ENCODE measurements around the gene TRIM14. TPM values are rescaled to one million over a fixed set of nuclear protein-coding genes. Genes with fewer than 3 reads are reported as not detected.

The TRIM14 gene
- total and polyA plus RNA-seq, 2 of the 13 experiments (the other 11 are each of a cell fraction or from before 2014, with no cell fraction given), result 9.2 to 13.0 TPM

- TF ChIP-seq DBP (CRISPR knock-in tag; IDR thresholded peaks at IDR 0.05; ENCODE audit: not compliant biosample characterization) (no peak), SETDB1 (CRISPR knock-in tag; IDR thresholded peaks at IDR 0.05; ENCODE audit: borderline replicate concordance) (no peak), POLR2G (IDR thresholded peaks at IDR 0.05; ENCODE audit: low read depth, low read length) (peak; percentile 48), ZNF362 (CRISPR knock-in tag; IDR thresholded peaks at IDR 0.05; ENCODE audit: borderline replicate concordance) (no peak), TCF12 (IDR thresholded peaks at IDR 0.05) (no peak), TCF12 (CRISPR knock-in tag; IDR thresholded peaks at IDR 0.05) (no peak), ZNF781 (CRISPR knock-in tag; IDR thresholded peaks at IDR 0.05; ENCODE audit: borderline replicate concordance, not compliant biosample characterization) (no peak), ZBTB21 (CRISPR knock-in tag; IDR thresholded peaks at IDR 0.05) (no peak), ZNF430 (CRISPR knock-in tag; IDR thresholded peaks at IDR 0.05) (peak; percentile 66; the same call in 1 of the 2 replicates), ZSCAN25 (CRISPR knock-in tag; IDR thresholded peaks at IDR 0.05) (peak; percentile 65), ZNF616 (CRISPR knock-in tag; IDR thresholded peaks at IDR 0.05; ENCODE audit: low read depth) (no peak), ZNF343 (CRISPR knock-in tag; IDR thresholded peaks at IDR 0.05) (no peak), KLF6 (CRISPR knock-in tag; IDR thresholded peaks at IDR 0.05) (peak; percentile 79; the same call in 1 of the 2 replicates), ZKSCAN1 (IDR thresholded peaks at IDR 0.05; ENCODE audit: low read length) (no peak)
- TF ChIP-seq, protein P1, sequence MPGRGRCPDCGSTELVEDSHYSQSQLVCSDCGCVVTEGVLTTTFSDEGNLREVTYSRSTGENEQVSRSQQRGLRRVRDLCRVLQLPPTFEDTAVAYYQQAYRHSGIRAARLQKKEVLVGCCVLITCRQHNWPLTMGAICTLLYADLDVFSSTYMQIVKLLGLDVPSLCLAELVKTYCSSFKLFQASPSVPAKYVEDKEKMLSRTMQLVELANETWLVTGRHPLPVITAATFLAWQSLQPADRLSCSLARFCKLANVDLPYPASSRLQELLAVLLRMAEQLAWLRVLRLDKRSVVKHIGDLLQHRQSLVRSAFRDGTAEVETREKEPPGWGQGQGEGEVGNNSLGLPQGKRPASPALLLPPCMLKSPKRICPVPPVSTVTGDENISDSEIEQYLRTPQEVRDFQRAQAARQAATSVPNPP (CRISPR knock-in tag; IDR thresholded peaks at IDR 0.05), result peak; percentile 86; the same call in 1 of the 2 replicates
- TF ChIP-seq, protein P2, sequence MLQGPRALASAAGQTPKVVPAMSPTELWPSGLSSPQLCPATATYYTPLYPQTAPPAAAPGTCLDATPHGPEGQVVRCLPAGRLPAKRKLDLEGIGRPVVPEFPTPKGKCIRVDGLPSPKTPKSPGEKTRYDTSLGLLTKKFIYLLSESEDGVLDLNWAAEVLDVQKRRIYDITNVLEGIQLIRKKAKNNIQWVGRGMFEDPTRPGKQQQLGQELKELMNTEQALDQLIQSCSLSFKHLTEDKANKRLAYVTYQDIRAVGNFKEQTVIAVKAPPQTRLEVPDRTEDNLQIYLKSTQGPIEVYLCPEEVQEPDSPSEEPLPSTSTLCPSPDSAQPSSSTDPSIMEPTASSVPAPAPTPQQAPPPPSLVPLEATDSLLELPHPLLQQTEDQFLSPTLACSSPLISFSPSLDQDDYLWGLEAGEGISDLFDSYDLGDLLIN (CRISPR knock-in tag; IDR thresholded peaks at IDR 0.05; ENCODE audit: borderline replicate concordance), result 0 out of 2 replicates have a peak, but pooled peaks have one; percentile 22
- TF ChIP-seq, protein P3, sequence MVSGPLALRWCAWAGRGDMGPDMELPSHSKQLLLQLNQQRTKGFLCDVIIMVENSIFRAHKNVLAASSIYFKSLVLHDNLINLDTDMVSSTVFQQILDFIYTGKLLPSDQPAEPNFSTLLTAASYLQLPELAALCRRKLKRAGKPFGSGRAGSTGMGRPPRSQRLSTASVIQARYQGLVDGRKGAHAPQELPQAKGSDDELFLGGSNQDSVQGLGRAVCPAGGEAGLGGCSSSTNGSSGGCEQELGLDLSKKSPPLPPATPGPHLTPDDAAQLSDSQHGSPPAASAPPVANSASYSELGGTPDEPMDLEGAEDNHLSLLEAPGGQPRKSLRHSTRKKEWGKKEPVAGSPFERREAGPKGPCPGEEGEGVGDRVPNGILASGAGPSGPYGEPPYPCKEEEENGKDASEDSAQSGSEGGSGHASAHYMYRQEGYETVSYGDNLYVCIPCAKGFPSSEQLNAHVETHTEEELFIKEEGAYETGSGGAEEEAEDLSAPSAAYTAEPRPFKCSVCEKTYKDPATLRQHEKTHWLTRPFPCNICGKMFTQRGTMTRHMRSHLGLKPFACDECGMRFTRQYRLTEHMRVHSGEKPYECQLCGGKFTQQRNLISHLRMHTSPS (CRISPR knock-in tag; IDR thresholded peaks at IDR 0.05; ENCODE audit: low read depth), result no peak; the same call in 1 of the 2 replicates
- TF ChIP-seq, protein P4, sequence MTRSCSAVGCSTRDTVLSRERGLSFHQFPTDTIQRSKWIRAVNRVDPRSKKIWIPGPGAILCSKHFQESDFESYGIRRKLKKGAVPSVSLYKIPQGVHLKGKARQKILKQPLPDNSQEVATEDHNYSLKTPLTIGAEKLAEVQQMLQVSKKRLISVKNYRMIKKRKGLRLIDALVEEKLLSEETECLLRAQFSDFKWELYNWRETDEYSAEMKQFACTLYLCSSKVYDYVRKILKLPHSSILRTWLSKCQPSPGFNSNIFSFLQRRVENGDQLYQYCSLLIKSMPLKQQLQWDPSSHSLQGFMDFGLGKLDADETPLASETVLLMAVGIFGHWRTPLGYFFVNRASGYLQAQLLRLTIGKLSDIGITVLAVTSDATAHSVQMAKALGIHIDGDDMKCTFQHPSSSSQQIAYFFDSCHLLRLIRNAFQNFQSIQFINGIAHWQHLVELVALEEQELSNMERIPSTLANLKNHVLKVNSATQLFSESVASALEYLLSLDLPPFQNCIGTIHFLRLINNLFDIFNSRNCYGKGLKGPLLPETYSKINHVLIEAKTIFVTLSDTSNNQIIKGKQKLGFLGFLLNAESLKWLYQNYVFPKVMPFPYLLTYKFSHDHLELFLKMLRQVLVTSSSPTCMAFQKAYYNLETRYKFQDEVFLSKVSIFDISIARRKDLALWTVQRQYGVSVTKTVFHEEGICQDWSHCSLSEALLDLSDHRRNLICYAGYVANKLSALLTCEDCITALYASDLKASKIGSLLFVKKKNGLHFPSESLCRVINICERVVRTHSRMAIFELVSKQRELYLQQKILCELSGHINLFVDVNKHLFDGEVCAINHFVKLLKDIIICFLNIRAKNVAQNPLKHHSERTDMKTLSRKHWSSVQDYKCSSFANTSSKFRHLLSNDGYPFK (CRISPR knock-in tag; IDR thresholded peaks at IDR 0.05; ENCODE audit: borderline replicate concordance), result no peak
Observed at GRCh38 chr9:98118640-98119601, at the start of gene TRIM14 (continued).

Data from HepG2 (cell line).